GM23338 (cell line): ENCODE data around the gene JMJD1C.

Experiments used
- CREB1 ChIP-seq: fragments of 250-450 bp; sonication (Bioruptor Pico); IDR thresholded peaks from 2 replicates; pipeline ENCODE4 v1.5.0; 2020; ENCODE audit warnings: low read depth, mild to moderate bottlenecking, moderate library complexity
- CTCF ChIP-seq, 2 experiments: fragments of 200-600 bp in 1 of 2; sonication (generic) in 1 of 2; conservative IDR thresholded peaks; 2 replicates each; pipeline versions ENCODE4 v1.5.1 to v1.6.1; 2016 to 2017; ENCODE audit warnings: antibody characterized with exemption in 2 of 2, low read depth in 2 of 2, mild to moderate bottlenecking in 2 of 2, moderate library complexity in 1 of 2
- EZH2 ChIP-seq: fragments of 200-600 bp; sonication (generic); IDR thresholded peaks from one replicate; pipeline ENCODE4 v1.8.0; 2017; ENCODE audit warnings: antibody characterized with exemption, mild to moderate bottlenecking, low read depth; ENCODE audit not compliant: unreplicated experiment
- EZH2phosphoT487 ChIP-seq: fragments of 200-600 bp; sonication (generic); IDR thresholded peaks from one replicate; pipeline ENCODE4 v1.8.1; 2018; ENCODE audit warnings: antibody characterized with exemption; ENCODE audit not compliant: unreplicated experiment
- JUNB ChIP-seq: IDR thresholded peaks from one replicate; pipeline ENCODE4 v1.6.1; 2016; ENCODE audit warnings: antibody characterized with exemption; ENCODE audit not compliant: unreplicated experiment
- POLR2AphosphoS5 ChIP-seq: IDR thresholded peaks from 2 replicates; pipeline ENCODE4 v1.6.1; 2016; ENCODE audit warnings: antibody characterized with exemption, low read depth
- ZNF114 ChIP-seq: fragments of 250-450 bp; sonication (Bioruptor Pico); IDR thresholded peaks from 2 replicates; pipeline ENCODE4 v1.5.0; 2020; ENCODE audit warnings: mild to moderate bottlenecking, moderate library complexity
- ZNF331 ChIP-seq: fragments of 250-450 bp; sonication (Bioruptor Pico); IDR thresholded peaks from 2 replicates; pipeline ENCODE4 v1.5.0; 2020; ENCODE audit warnings: low read depth, mild to moderate bottlenecking, moderate library complexity
- TF ChIP-seq, protein P1 (sequence below): IDR thresholded peaks from one replicate; pipeline ENCODE4 v1.6.1; 2018; ENCODE audit warnings: antibody characterized with exemption; ENCODE audit not compliant: unreplicated experiment

GRCh38 chr10:63452524-63452923 lies 13.3 kb downstream of the JMJD1C start:
- TF ChIP-seq CTCF (conservative IDR thresholded peaks at IDR 0.05; ENCODE audit: low read depth in 2 of 2): no peak
- TF ChIP-seq EZH2: no peak
- no peak for TF ChIP-seq JUNB
- no peak for TF ChIP-seq CREB1 (CRISPR knock-in tag)
- TF ChIP-seq, protein P1, sequence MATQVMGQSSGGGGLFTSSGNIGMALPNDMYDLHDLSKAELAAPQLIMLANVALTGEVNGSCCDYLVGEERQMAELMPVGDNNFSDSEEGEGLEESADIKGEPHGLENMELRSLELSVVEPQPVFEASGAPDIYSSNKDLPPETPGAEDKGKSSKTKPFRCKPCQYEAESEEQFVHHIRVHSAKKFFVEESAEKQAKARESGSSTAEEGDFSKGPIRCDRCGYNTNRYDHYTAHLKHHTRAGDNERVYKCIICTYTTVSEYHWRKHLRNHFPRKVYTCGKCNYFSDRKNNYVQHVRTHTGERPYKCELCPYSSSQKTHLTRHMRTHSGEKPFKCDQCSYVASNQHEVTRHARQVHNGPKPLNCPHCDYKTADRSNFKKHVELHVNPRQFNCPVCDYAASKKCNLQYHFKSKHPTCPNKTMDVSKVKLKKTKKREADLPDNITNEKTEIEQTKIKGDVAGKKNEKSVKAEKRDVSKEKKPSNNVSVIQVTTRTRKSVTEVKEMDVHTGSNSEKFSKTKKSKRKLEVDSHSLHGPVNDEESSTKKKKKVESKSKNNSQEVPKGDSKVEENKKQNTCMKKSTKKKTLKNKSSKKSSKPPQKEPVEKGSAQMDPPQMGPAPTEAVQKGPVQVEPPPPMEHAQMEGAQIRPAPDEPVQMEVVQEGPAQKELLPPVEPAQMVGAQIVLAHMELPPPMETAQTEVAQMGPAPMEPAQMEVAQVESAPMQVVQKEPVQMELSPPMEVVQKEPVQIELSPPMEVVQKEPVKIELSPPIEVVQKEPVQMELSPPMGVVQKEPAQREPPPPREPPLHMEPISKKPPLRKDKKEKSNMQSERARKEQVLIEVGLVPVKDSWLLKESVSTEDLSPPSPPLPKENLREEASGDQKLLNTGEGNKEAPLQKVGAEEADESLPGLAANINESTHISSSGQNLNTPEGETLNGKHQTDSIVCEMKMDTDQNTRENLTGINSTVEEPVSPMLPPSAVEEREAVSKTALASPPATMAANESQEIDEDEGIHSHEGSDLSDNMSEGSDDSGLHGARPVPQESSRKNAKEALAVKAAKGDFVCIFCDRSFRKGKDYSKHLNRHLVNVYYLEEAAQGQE: no peak
- TF ChIP-seq ZNF331 (CRISPR knock-in tag): no peak
- no peak for TF ChIP-seq POLR2AphosphoS5
- TF ChIP-seq EZH2phosphoT487: no peak
- TF ChIP-seq ZNF114: no peak
